KBM-7 (cell line): ENCODE results near the gene IL1R1.
A peak's percentile ranks its signal among the peaks of the same experiment; 100 is the strongest.
"Not testable (repeated sequence)": the region's sequence is repeated elsewhere in the genome, so short reads cannot be mapped to it uniquely, and the experiment has no call there.

Source experiments
- DNase-seq: peaks from one replicate; pipeline ENCODE4 v3.0.0-alpha.2; 2015
- in situ Hi-C: fragments of 300-500 bp; cut with MboI; formaldehyde crosslinking; loops from 2 replicates; pipeline ENCODE4 v1.14.3; 2020; ENCODE audit warnings: low sequenced_read_pairs, low pct_unique_long_range_greater_than_20kb, mixed read lengths

Gene IL1R1

DNA sequence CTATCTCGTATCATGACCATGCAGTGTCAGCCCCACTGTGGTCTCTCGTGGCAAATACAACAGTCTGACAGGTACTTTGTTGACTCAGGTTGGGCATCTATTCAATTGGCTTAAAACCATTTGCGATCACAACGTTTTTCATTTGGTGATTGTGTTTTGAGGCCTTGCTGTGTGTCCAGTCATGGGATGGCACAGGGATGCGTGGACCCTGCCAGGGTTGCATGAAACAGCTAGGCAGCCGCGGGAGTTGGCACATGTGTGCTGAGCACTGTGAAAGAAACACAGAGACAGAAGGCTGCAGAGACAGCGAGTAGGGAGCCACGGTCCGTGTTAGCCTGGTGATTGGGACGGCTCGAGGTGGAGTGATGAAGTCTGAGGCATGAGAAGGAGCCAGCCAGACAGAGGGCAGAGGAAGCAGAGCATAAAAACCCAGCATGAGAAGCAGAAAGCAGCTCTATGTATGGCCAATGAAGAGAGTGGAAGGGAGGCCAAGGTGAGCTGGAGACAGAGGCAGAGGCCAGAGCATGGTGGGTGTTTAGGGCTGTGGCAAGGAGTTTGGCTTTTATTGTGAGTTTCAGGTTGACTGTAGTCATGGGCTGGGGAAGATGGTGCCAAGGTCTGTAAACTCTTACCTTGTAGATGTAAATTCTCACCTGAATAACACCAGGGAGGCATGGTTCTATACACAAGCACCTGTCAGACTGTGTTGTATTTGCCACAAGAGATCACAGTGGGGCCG is 31.8 kb upstream of the IL1R1 start:
- no peak for DNase-seq
- in situ Hi-C loops, result no loop called here

DNA sequence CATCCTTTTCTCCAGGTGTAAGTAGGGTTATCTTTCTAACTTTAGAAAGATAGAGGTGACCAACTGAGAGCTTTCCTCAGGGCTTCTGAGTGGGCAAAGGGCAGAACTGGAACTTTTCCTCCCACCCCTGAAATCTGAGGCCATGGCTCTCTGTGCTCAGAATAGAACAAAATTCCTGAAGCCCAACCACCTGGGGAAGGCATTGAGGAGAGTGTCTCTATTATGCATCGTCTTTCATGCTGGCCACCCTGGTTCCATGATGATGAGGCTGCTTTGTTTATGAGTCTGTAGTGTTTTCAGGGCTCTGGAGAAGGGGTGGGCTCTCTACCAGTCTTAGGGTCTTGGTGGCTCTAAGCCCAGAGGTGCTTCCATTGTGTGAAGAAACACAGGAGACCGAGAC is 30.7 kb upstream of the IL1R1 start:
- in situ Hi-C loops, result no loop called here
- DNase-seq, result no peak

DNA sequence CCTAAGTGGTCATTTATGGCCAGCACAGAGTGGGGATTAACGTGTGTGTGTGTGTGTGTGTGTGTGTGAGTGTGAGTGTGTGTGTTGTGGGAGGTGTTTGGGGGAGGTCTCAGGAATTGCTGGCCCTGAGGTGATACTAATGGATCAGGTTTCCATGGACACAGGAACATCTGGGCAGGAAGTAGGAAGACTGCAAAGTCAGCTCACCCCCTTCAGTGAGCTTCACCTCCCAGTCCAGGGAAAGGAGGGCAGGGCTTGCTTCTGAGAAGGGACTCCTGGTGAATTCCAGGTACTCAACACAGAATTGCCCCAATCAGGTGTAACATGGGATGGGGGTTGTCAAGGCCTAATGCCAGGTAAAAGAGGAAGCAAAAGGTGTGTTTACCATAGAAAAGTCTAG is 30.3 kb upstream of the IL1R1 start:
- in situ Hi-C loops, result no loop called here
- no peak for DNase-seq

DNA sequence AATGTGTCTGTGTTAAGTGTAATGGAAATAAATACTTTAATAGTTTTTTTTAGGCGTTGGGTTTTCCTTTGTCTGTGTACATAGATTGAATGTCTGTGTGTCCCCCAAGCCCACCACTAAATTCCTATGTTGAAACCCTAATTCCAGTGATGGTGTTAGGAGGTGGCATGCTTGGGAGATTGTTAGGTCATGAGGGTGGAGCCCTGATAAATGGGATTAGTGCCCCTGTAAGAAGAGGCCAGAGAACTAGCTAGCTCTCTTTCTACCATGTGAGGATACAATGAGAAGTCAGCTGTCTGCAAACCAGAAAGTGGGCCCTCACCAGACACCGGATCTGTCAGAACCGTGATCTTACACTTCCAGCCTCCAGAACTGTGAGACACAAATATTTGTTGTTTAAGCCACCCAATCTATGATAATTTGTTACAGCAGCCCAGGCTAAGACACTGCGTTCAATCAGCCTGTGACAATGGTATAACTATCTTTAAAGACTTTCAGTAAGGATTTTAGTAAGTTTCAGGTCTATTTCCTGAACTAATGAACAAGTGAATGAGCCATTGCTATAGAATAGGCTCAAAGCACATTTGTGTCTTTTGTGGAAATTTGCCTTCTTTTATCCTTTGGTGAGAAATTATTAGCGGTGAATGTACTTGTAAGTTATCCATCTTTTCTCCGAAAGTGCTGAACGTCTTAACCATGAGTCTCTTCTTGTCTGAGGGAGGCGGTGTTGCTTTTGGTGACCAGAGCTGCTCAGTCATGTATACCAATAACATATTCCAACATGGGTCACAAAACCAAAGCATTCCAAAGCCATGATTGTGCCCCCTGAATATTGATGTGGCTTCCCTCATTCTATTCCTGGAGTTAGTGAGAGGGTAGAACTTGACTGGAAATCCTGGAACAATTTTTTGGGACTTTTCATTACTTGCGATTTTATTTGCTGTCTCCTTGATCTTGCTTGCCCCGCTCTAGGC is 29.6 kb upstream of the IL1R1 start:
- DNase-seq, result no peak
- in situ Hi-C loops, result no loop called here

DNA sequence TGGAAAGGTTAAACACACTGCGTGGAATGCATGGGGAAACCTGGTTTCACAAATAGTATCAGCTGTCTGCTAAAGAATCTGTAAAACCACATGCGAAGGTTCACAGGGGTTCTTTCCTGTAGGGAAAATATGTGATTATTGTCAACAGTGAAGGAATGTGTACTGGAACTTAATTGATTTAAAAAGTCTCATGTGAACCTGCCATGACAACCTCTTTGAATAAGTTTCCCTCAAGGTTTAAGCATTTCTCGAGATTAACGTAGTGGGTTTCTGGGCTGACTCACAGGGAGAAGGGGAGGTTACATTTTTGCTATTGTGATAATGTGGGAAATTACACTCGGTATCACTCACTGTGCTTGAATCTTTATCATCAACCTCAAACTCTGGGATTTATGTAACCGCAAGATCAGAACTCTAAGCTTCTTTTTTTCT is 28.2 kb upstream of the IL1R1 start:
- no peak for DNase-seq
- in situ Hi-C loops, result no loop called here

DNA sequence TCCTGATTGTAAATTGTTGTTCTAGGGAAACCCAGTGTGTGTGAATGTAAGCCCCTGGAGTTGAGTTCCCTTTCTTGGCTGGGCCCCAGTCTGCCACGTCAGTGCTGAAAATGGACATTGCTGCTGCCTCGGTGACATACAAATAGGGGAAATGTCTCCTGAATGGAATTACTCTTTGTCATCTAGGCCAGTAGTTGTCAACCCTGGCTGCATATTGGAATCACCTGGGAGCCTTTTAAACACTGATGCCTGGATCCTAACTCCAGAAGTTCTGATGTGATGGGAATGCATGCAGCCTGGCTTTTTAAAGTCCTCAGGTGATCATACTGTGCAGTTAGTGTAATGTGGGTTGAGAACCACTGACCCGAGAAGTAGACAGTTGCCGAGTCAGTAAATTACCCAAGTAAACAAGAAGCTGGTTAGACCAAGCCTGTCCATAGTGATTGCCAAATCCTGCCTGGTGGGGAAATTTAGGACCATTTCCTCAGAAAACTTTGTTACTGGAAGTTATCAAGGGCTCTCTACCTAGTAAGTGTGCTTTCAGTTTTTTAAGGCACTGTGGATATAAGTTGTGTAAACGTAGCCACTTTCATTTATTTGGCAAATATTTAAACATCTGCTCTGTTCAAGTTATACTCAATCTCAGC is 27.6 kb upstream of the IL1R1 start:
- in situ Hi-C loops, result no loop called here
- no peak for DNase-seq

DNA sequence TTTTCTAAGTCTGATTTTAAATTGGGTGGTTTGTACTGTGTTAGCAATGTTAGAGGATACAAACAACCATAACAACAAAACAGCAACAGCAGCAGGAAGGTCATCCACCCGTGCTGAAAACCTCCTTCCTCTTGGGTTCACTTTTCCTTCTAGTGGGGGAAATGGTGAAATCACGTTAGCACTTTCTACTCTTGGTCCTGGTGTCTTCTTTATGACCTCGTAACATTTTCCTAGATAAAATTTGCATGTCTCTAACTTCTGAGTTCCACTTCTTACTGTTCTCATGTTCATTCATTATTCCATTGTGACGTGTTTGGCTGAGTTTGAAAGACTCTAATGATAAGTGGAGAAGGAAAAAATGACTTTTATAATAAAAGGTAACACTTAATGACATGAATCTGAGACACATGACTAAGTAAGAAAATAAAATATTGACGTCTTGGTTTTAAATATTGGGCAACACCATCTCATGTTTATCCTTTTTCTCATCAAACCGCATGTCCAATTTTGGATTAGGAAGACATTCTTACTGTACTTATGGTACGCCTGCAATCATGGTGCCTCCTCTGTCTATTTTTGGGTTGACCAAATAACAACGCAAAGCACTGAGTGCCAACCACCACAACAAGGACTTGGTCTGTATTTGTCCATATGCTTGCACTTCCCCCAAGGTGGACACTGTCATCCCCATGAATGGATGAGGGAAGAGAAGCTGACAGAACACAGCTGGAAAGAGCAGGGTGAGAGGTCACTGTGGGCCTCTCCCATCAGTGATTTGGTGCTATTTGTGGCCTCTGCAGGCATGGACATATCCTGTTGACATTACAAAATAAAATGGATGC is 25.7 kb upstream of the IL1R1 start:
- in situ Hi-C loops, result no loop called here
- DNase-seq, result no peak

DNA sequence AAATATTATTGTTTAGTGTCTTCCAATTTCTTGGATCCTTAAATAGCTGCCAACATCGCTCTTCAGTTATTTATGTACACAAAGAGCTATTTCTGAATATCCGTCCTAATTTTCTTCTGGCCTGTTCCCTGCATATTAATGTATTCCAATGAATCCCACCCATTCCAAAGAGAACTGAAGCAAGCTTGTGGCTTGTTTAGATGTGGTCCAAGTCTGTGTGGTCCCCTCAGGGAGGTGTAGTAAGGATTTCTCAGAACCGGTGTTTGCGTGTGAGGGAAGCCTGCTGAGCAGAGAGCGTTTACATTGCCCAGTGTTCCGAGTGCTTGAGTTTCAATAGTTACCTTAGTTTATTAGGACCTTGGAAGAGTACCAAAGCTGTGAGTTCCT is 25.1 kb upstream of the IL1R1 start:
- no peak for DNase-seq
- in situ Hi-C loops, result no loop called here

DNA sequence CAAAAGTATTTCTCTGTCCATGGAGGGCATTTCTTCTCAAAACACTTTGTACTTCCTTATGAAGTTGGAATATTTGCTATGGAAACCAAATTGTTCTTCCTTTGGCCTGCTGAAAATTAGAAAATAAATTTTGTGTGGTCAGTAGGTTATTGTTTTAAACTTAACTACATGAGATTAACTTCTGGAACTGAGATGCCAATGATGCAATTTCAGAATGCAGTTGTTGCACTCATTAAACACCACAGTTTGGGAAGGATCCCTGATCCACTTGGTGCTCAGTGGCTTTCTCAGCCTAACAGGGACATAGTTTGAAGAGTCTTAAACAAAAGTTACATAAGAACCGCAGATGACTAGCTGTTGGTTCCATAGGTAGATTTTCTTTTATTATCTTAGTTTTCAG is 23.3 kb upstream of the IL1R1 start:
- in situ Hi-C loops, result no loop called here
- no peak for DNase-seq

DNA sequence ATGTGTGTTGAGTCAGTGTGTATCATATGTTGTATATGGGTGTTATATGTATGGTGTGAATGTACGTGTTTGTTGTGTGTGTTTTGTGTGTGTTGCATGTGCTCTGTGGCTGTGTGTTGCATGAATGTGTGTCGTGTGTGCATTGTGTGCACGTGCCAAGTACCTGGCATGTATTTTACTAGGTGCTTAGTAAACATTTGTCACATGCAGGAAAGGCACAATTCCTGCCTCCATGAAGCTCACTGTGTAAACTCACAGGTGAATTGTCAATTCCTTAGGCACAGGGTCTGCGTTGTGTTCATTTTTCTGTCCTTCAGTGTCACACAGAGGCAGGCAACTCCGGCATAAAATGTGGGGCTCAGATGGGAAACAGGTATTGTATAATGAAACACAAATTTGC is 22.3 kb upstream of the IL1R1 start:
- in situ Hi-C loops, result no loop called here
- no peak for DNase-seq

DNA sequence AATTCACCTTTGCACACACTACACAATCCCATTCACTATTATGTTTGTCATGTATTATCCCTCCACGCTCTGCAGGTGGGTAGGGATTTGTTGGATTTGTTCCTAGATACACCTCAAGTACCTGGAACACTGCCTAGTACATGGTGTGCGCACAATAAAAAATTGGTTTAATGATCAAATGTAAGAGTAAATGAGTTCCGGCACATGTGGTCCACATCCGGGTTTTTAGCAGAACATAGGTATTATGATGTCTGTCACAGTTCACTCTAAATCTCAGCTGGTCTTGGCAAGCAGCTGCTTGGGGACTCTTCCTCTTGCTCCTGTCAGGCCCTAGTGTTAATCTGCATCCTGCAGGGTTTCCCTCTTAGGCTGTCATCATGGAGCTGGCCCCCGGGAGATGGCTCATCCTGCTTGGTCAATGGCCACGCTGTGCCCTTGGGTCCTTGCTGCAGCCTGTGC is 21.8 kb upstream of the IL1R1 start:
- in situ Hi-C loops, result no loop called here
- no peak for DNase-seq

DNA sequence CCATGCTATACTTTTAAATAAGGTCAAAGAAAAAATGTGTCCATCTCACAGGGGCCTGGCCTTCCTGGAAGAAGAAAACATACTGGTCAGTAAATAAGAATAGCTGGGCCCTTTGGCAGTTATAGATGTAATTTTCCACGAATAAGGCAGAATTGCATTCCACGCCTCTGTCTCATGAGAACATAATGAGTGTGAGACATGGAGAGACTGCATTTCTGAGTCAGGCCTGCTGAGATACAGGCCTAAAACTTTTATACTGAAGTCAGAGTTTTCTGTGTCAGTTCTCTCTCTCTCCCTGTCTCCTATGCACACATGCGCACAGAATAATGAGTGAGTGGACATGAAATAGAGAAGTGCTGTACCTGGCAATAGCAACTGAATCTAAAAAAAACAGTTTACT is 20.4 kb upstream of the IL1R1 start:
- no peak for DNase-seq
- in situ Hi-C loops, result no loop called here

DNA sequence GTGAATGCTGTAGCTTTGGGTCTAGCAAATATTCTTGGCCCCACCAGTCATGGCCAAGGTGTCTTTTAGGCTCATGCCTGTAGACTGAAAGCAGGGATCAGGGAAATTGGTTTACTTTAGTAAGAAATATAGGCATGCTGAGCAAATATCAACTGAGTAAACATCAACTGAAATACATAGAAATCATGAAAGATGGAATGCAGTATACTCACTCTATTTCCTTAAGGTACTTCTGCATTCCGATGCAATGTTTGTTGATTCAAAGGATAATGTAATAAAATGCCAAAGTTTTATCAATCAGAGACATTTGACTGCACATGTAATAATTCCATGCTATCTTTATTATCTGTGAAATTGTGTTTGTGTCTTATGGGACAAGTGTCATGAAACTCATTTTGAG is 19.6 kb upstream of the IL1R1 start:
- in situ Hi-C loops, result no loop called here
- no peak for DNase-seq

DNA sequence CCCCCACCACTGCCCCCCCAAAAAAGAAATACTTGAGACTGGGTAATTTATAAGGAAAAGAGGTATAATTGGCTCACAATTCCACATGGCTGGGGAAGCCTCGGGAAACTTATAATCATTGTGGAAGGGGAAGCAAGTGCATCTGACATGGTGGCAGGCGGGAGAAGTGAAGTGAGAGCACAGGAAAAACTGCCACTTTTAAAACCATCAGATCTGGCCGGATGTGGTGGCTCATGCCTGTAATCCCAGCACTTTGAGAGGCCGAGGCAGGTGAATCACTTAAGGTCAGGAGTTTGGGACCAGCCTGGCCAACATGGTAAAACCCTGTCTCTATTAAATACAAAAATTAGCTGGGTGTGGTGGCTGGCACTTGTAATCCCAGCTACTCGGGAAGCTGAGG is 18.1 kb upstream of the IL1R1 start:
- in situ Hi-C loops, DNase-seq: not testable (repeated sequence)

DNA sequence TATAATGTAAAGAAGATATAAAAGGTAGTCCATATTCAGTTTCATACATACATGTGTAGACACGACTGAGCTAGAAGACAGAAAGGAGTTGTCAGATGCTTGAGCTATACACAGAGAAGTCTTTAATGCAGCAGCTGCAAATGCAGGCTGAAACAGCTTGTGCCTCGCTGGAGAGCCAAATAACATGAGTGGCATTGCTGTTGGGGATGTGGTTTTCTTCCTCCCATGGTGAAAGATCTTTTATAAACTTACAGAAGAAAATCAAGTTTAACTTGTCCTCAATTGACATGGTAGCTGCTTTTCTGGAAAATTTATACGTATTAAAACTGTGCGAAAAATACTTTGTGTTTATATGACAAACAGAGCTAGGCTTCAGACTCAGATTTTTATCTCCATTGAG is 16.4 kb upstream of the IL1R1 start:
- no peak for DNase-seq
- in situ Hi-C loops, result no loop called here

DNA sequence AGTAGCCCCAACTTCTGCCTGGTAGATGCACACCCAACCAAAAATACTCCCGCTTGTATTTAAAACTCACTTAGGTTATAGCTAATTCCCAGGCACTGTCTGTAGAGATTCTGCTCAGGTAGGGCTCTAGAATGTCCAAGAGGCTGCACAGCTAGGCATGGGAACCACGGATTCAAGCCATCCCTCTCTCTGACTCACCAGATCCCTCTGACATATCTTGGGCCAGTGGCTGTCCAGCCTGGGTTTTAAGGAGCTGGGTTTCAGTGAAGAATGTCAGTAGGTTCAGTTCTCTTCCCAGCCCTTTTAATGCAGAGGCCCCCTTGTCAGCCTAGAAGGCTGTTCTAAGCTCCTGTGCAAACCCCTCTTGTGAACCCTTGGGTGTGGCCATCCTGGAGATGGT is 15.9 kb upstream of the IL1R1 start:
- in situ Hi-C loops, result no loop called here

DNA sequence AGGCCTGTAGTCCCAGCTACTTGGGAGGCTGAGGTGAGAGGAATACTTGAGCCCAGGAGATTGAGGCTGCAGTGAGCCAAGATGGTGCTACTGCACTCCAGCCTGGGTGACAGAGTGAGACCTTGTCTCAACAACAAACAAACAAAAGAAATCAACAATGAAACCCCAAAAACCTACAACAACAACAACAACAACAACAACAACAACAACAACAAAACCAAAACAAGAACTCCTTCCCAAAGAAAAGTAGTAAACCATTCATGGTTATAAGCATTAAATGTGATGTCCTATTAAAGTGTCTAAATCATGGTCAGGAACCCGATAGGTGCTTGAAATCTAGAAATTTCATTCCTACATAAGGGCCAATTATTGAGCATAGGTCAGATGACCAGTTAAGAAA is 13.5 kb upstream of the IL1R1 start:
- in situ Hi-C loops, result no loop called here
- no peak for DNase-seq

More for the DNA sequence above, 15.9 kb upstream of the IL1R1 start:
- no peak for DNase-seq

DNA sequence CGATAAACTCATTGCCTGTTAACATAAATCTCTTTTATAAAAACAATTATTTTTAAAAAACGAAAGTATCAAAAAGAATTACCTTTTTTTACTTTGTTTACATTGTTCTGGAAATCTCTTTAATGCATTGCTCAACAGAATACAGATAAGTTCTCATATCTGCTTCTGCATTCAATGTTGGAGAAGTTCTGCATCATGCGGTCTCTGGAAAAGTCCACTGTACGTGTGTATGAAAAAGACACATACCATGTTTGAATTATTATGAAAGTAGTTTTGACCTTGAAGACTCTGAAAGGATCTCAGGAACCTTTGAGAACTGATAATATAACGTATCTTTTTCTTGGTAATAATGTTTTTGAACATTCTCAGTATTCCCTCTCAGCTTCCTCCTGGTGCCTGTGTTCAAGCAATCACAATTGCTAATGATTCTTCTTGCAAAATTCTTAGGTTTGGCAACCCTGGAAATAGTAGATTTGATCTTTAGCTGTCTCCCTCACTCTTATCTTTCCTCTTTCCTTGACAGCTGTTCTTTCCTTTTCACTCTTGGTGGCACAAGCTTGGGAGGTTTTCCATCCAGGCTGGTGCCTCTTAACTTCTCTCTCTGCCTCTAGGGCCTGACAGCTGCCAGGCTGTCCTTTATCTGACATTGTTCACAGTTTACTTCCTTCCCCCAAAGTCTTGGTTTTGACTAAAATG is 12.4 kb upstream of the IL1R1 start:
- in situ Hi-C loops, result no loop called here
- DNase-seq, result peak; percentile 37

DNA sequence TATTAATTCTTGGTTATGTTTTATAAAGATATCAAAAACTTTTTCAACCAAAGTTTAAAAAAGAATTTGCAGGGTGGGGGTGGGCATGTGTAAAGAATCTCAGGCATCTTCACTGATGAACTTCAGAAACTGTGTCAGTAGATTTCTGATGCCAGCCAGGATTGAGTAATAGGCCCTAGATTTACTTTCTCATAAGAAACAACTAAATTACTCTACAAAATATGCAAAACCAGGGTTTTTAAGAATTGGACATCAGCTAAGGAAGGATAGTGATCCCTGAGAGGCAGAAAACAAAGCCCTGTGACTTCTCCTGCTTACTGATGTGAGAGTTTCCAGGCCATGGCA is 11.9 kb upstream of the IL1R1 start:
- no peak for DNase-seq
- in situ Hi-C loops, result no loop called here
